HepG2 (cell line): ENCODE results near the gene ATP8B2. TPM values are rescaled to one million over a fixed set of nuclear protein-coding genes. Genes with fewer than 3 reads are reported as not detected.

Source experiments
- ATAC-seq: fragments of 200-7000 bp; cut with Tn5 transposase; 3 replicates; pipeline ENCODE4 v1.9.1; 2020; ENCODE audit warnings: mild to moderate bottlenecking, moderate library complexity
- BruUV-seq: library from RNA; stranded (reverse); fragments of 400-500 nt; replicated peaks from 2 replicates; lab custom pipeline; 2021; lab: Mats Ljungman, UMichigan
- CTCF ChIA-PET: fragments of 300-600 bp; formaldehyde crosslinking; extraction: SDS; loops from one replicate; lab custom pipeline; 2021; ENCODE audit warnings: low total read pairs, inconsistent platforms, low intra/inter-chr PET ratio; lab: Yijun Ruan, JAX
- POLR2A ChIA-PET: fragments of 350-600 bp; sonication (Branson Sonifier 250); formaldehyde crosslinking; loops from one replicate; lab custom pipeline; 2020; ENCODE audit warnings: antibody characterized with exemption, inconsistent platforms; lab: Yijun Ruan, JAX
- DNase-seq: peaks from one replicate; pipeline ENCODE4 v3.0.0-alpha.2; 2015; ENCODE audit warnings: low spot score
- FAIRE-seq: peaks from 3 replicates; lab custom pipeline; 2011; peaks lifted over from hg19 to GRCh38; lab: Jason Lieb, UNC
- H2AFZ ChIP-seq: one replicate; pipeline ENCODE4 v1.6.1; 2011; ENCODE audit warnings: low read length, inconsistent platforms
- H3K27ac ChIP-seq: fragments of 300-600 bp; 3 replicates; pipeline ENCODE4 v1.8.0; 2011; ENCODE audit warnings: mixed run types, mild to moderate bottlenecking, mixed read lengths, low read length, inconsistent platforms; ENCODE audit not compliant: insufficient read depth; ENCODE audit errors: extremely low read length
- H3K27me3 ChIP-seq, 2 experiments: fragments of 200-600 bp in 1 of 2; 2 replicates in 1 of 2; 3 replicates in 1 of 2; pipeline versions ENCODE4 v1.6.0 to v1.8.0; 2011; ENCODE audit warnings: low read length in 2 of 2, mild to moderate bottlenecking in 2 of 2, moderate library complexity in 2 of 2, inconsistent platforms in 1 of 2; ENCODE audit not compliant: insufficient read depth in 2 of 2, control insufficient read depth in 1 of 2
- H3K36me3 ChIP-seq, 2 experiments: fragments of 200-600 bp in 1 of 2; replicated peaks in 1 of 2; 2 replicates in 1 of 2; 3 replicates in 1 of 2; pipeline versions ENCODE4 v1.5.1 to v1.8.0; 2011; ENCODE audit warnings: low read length in 2 of 2, inconsistent platforms in 1 of 2; ENCODE audit not compliant: insufficient read depth in 2 of 2, control insufficient read depth in 1 of 2
- H3K4me1 ChIP-seq: 2 replicates; pipeline ENCODE4 v1.5.1; 2012; ENCODE audit warnings: low read length, inconsistent platforms; ENCODE audit not compliant: insufficient read depth
- H3K4me2 ChIP-seq: 2 replicates; pipeline ENCODE4 v1.6.0; 2011; ENCODE audit warnings: low read depth, low read length, inconsistent platforms
- H3K4me3 ChIP-seq, 3 experiments: fragments of 200-600 bp in 1 of 3; sonication (generic), shearing (Covaris generic) in 1 of 3; replicated peaks in 1 of 3; 2 replicates each; pipeline ENCODE4 v1.5.1; 2011 to 2016; ENCODE audit warnings: low read length in 3 of 3, inconsistent platforms in 2 of 3, low read depth in 2 of 3, mild to moderate bottlenecking in 2 of 3, control low read depth in 1 of 3, mixed read lengths in 1 of 3; ENCODE audit not compliant: insufficient read depth in 1 of 3
- H3K79me2 ChIP-seq: one replicate; pipeline ENCODE4 v1.6.1; 2011; ENCODE audit warnings: low read length, inconsistent platforms; ENCODE audit not compliant: insufficient read depth
- H3K9ac ChIP-seq: 2 replicates; pipeline ENCODE4 v1.6.0; 2011; ENCODE audit warnings: mild to moderate bottlenecking, low read depth, low read length, inconsistent platforms; ENCODE audit not compliant: insufficient read depth
- H3K9me3 ChIP-seq: 2 replicates; pipeline ENCODE4 v1.5.1; 2012; ENCODE audit warnings: mild to moderate bottlenecking, low read length
- H4K20me1 ChIP-seq: 2 replicates; pipeline ENCODE4 v1.6.0; 2011; ENCODE audit warnings: inconsistent platforms, mild to moderate bottlenecking, low read length, moderate library complexity; ENCODE audit not compliant: insufficient read depth
- ZNF512B ChIP-seq: sonication (generic); formaldehyde crosslinking; IDR thresholded peaks from 2 replicates; pipeline ENCODE4 v1.5.1; 2020; ENCODE audit warnings: missing genetic modification reagents, mild to moderate bottlenecking, borderline replicate concordance
- ZNF569 ChIP-seq: sonication (generic); formaldehyde crosslinking; IDR thresholded peaks from 2 replicates; pipeline ENCODE4 v1.5.0; 2020; ENCODE audit warnings: mild to moderate bottlenecking, missing genetic modification reagents, moderate library complexity, borderline replicate concordance
- ZSCAN5A ChIP-seq: sonication (generic); formaldehyde crosslinking; IDR thresholded peaks from 2 replicates; pipeline ENCODE4 v1.8.0; 2022; ENCODE audit warnings: mild to moderate bottlenecking, missing genetic modification reagents, borderline replicate concordance
- WGBS: methylation state at CpG from one replicate; pipeline ENCODE4 v1.1.6; 2017; ENCODE audit warnings: low lambda C conversion rate; 5-methylcytosine and 5-hydroxymethylcytosine counted together
- in situ Hi-C: cut with HindIII; loops from 2 replicates; pipeline ENCODE4 v1.10.0; 2017; ENCODE audit warnings: low pct_unique_long_range_greater_than_20kb; ENCODE audit not compliant: extremely low pct_ligation_motif_present
- intact Hi-C: fragments of 100-400 bp; cut with micrococcal nuclease; formaldehyde crosslinking; loops from one replicate; pipeline ENCODE4 v1.10.0; 2022; ENCODE audit not compliant: unreplicated experiment
- polyA plus RNA-seq, 8 experiments: library from polyadenylated mRNA; depleted of rRNA in 3 of 8; stranded (reverse) in 7 of 8; unstranded in 1 of 8; fragments of >200 nt; fragmentation: Illumina TruSeq in 4 of 8; extraction: Trizol in 4 of 8; gene quantifications; 2 replicates each; pipeline versions ENCODE4 v1.2.1 to v1.2.3, GENCODE V29; 2011 to 2016; ENCODE audit warnings: low read depth in 4 of 8, missing spikeins in 1 of 8, mixed read lengths in 1 of 8; ENCODE audit not compliant: insufficient read depth in 1 of 8
- total RNA-seq, 5 experiments: library from RNA; depleted of rRNA; stranded (reverse); fragments of >200 nt; fragmentation: Illumina TruSeq; extraction: Trizol; gene quantifications; 2 replicates each; pipeline ENCODE4 v1.2.3, GENCODE V29; 2016; ENCODE audit warnings: low read depth in 1 of 5

The ATP8B2 gene
- total and polyA plus RNA-seq, 2 of the 13 experiments (the other 11 are each of a cell fraction or from before 2014, with no cell fraction given): 20.4 to 39.3 TPM

GRCh38 chr1:154342132-154342531 is 16.8 kb downstream of the ATP8B2 start:
- POLR2A ChIA-PET: no interaction called here
- H3K9ac ChIP-seq: no peak overlapping the region
- ATAC-seq (no peak), FAIRE-seq (no peak), DNase-seq (no peak)
- H3K4me1 ChIP-seq: no peaks in the 10 kb centered on the region
- no peak overlapping the region for H3K4me2 ChIP-seq
- peaks cover 30 to 77% of the 10 kb centered on the region in 2 experiments for H3K36me3 ChIP-seq
- CTCF ChIA-PET: no interaction called here
- TF ChIP-seq ZNF512B (CRISPR knock-in tag) (no peak), ZNF569 (no peak), ZSCAN5A (no peak)
- no peaks in the 10 kb centered on the region for H3K79me2 ChIP-seq
- no peaks in the 10 kb centered on the region for H3K27me3 ChIP-seq
- H3K27ac ChIP-seq: no peak overlapping the region
- no peak overlapping the region for H3K4me3 ChIP-seq
- intact Hi-C loops (no loop called here), in situ Hi-C loops (no loop called here)
- BruUV-seq: no TSS peak
- WGBS: 100% methylated on average over 3 of the region's 7 CpGs
- H4K20me1 ChIP-seq: no peaks in the 10 kb centered on the region
- no peak overlapping the region for H2AFZ ChIP-seq
- H3K9me3 ChIP-seq: no peaks in the 10 kb centered on the region
